WTC11 (cell line): ENCODE data around the gene TMEM223.
"Not testable (repeated sequence)": the region's sequence is repeated elsewhere in the genome, so short reads cannot be mapped to it uniquely, and the experiment has no call there.

Source experiments
- ATF1 ChIP-seq: sonication (generic); formaldehyde crosslinking; IDR thresholded peaks from 2 replicates; pipeline ENCODE4 v1.8.1; 2023; ENCODE audit warnings: mild to moderate bottlenecking, moderate library complexity, missing genetic modification reagents
- ATF3 ChIP-seq: sonication (generic); formaldehyde crosslinking; conservative IDR thresholded peaks from 2 replicates; pipeline ENCODE4 v1.8.1; 2022; ENCODE audit warnings: mild to moderate bottlenecking, missing genetic modification reagents
- CREM ChIP-seq: sonication (generic); formaldehyde crosslinking; IDR thresholded peaks from 2 replicates; pipeline ENCODE4 v1.8.1; 2022; ENCODE audit warnings: mild to moderate bottlenecking, missing genetic modification reagents, moderate library complexity
- E2F1 ChIP-seq: sonication (generic); formaldehyde crosslinking; IDR thresholded peaks from 2 replicates; pipeline ENCODE4 v1.8.0; 2022; ENCODE audit warnings: mild to moderate bottlenecking, missing genetic modification reagents
- JUN ChIP-seq: sonication (generic); formaldehyde crosslinking; IDR thresholded peaks from 2 replicates; pipeline ENCODE4 v1.8.0; 2023; ENCODE audit warnings: mild to moderate bottlenecking, missing genetic modification reagents
- NFE2L1 ChIP-seq: sonication (generic); formaldehyde crosslinking; IDR thresholded peaks from 2 replicates; pipeline ENCODE4 v1.8.1; 2023; ENCODE audit warnings: missing genetic modification reagents
- NR1H2 ChIP-seq: sonication (generic); formaldehyde crosslinking; IDR thresholded peaks from 2 replicates; pipeline ENCODE4 v1.9.0; 2021; ENCODE audit warnings: mild to moderate bottlenecking, moderate library complexity, missing genetic modification reagents
- NR2C2 ChIP-seq: sonication (generic); formaldehyde crosslinking; IDR thresholded peaks from 2 replicates; pipeline ENCODE4 v1.8.0; 2022; ENCODE audit warnings: mild to moderate bottlenecking, missing genetic modification reagents
- SP1 ChIP-seq: sonication (generic); formaldehyde crosslinking; conservative IDR thresholded peaks from 2 replicates; pipeline ENCODE4 v1.8.1; 2022; ENCODE audit warnings: missing genetic modification reagents
- ZBTB21 ChIP-seq: sonication (generic); formaldehyde crosslinking; IDR thresholded peaks from 2 replicates; pipeline ENCODE4 v1.8.1; 2023; ENCODE audit warnings: mild to moderate bottlenecking, missing genetic modification reagents, borderline replicate concordance
- ZNF232 ChIP-seq: sonication (generic); formaldehyde crosslinking; IDR thresholded peaks from 2 replicates; pipeline ENCODE4 v1.8.0; 2022; ENCODE audit warnings: mild to moderate bottlenecking, missing genetic modification reagents
- ZNF263 ChIP-seq: sonication (generic); formaldehyde crosslinking; IDR thresholded peaks from 2 replicates; pipeline ENCODE4 v1.8.1; 2022; ENCODE audit warnings: low read depth, mild to moderate bottlenecking, moderate library complexity, missing genetic modification reagents
- TF ChIP-seq, protein P1 (sequence below): fragments of 200-600 bp; IDR thresholded peaks from 2 replicates; pipeline ENCODE4 v1.8.0; 2022; ENCODE audit warnings: antibody characterized with exemption
- TF ChIP-seq, protein P2 (sequence below): sonication (generic); formaldehyde crosslinking; IDR thresholded peaks from 2 replicates; pipeline ENCODE4 v1.8.0; 2022; ENCODE audit warnings: mild to moderate bottlenecking, missing genetic modification reagents

DNA sequence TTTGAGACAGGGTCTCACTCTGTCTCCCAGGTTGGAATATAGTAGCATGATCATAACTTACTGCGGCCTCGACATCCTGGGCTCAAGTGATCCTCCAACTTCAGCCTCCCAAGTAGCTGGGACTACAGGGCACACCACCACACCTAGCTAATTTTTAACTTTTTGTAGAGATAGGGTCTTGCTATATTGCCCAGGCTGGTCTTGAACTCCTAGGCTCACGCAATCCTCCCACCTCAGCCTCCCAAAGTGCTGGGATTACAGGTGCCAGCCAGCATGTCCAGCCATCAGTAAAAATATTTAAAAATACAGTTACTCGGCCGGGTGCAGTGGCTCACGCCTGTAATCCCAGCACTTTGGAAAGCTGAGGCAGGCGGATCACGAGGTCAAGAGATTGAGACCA, 36.3 kb upstream of the TMEM223 start:
- TF ChIP-seq SP1 (CRISPR knock-in tag); ZBTB21; NFE2L1 (CRISPR knock-in tag); JUN; ZNF263 (CRISPR knock-in tag); ATF3; ZNF232 (CRISPR knock-in tag); CREM (CRISPR knock-in tag); NR1H2 (CRISPR knock-in tag); NR2C2 (CRISPR knock-in tag); E2F1 (CRISPR knock-in tag); ATF1 (CRISPR knock-in tag): not testable (repeated sequence)
- TF ChIP-seq, protein P1, sequence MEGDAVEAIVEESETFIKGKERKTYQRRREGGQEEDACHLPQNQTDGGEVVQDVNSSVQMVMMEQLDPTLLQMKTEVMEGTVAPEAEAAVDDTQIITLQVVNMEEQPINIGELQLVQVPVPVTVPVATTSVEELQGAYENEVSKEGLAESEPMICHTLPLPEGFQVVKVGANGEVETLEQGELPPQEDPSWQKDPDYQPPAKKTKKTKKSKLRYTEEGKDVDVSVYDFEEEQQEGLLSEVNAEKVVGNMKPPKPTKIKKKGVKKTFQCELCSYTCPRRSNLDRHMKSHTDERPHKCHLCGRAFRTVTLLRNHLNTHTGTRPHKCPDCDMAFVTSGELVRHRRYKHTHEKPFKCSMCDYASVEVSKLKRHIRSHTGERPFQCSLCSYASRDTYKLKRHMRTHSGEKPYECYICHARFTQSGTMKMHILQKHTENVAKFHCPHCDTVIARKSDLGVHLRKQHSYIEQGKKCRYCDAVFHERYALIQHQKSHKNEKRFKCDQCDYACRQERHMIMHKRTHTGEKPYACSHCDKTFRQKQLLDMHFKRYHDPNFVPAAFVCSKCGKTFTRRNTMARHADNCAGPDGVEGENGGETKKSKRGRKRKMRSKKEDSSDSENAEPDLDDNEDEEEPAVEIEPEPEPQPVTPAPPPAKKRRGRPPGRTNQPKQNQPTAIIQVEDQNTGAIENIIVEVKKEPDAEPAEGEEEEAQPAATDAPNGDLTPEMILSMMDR: not testable (repeated sequence)
- TF ChIP-seq, protein P2, sequence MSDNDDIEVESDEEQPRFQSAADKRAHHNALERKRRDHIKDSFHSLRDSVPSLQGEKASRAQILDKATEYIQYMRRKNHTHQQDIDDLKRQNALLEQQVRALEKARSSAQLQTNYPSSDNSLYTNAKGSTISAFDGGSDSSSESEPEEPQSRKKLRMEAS (CRISPR knock-in tag): not testable (repeated sequence)
